ENCODE measurements around the gene PDCL3.

Gene PDCL3

GRCh38 chr2:100611079-100612029, 48.6 kb downstream of the PDCL3 start:
- TF ChIP-seq GATA2 (IDR thresholded peaks at IDR 0.05; ENCODE audit: low read depth, low read length), result no peak
- no peak for TF ChIP-seq GATA3 (IDR thresholded peaks at IDR 0.05; ENCODE audit: low read depth, low read length)

GRCh38 chr2:100612388-100613000, 49.7 kb downstream of the PDCL3 start:
- TF ChIP-seq GATA3 (IDR thresholded peaks at IDR 0.05; ENCODE audit: low read depth, low read length), result no peak
- TF ChIP-seq GATA2 (IDR thresholded peaks at IDR 0.05; ENCODE audit: low read depth, low read length), result no peak

- TF ChIP-seq GATA3 (IDR thresholded peaks at IDR 0.05; ENCODE audit: low read depth, low read length) (no peak), GATA2 (IDR thresholded peaks at IDR 0.05; ENCODE audit: low read depth, low read length) (no peak)
These were observed 50.9 kb downstream of the PDCL3 start for GRCh38 chr2:100613719-100614118.

- no peak for TF ChIP-seq GATA3 (IDR thresholded peaks at IDR 0.05; ENCODE audit: low read depth, low read length)
- TF ChIP-seq GATA2 (IDR thresholded peaks at IDR 0.05; ENCODE audit: low read depth, low read length), result no peak
These were observed 51.7 kb downstream of the PDCL3 start for GRCh38 chr2:100614455-100615000.

GRCh38 chr2:100615471-100615870, 52.7 kb downstream of the PDCL3 start:
- TF ChIP-seq GATA2 (IDR thresholded peaks at IDR 0.05; ENCODE audit: low read depth, low read length), result no peak
- TF ChIP-seq GATA3 (IDR thresholded peaks at IDR 0.05; ENCODE audit: low read depth, low read length), result no peak

- TF ChIP-seq GATA2 (IDR thresholded peaks at IDR 0.05; ENCODE audit: low read depth, low read length) (no peak), GATA3 (IDR thresholded peaks at IDR 0.05; ENCODE audit: low read depth, low read length) (no peak)
These were observed 53.1 kb downstream of the PDCL3 start for GRCh38 chr2:100615886-100616285.

GRCh38 chr2:100616841-100617390, 54.1 kb downstream of the PDCL3 start:
- TF ChIP-seq GATA2 (IDR thresholded peaks at IDR 0.05; ENCODE audit: low read depth, low read length) (no peak), GATA3 (IDR thresholded peaks at IDR 0.05; ENCODE audit: low read depth, low read length) (no peak)

- TF ChIP-seq GATA2 (IDR thresholded peaks at IDR 0.05; ENCODE audit: low read depth, low read length) (no peak), GATA3 (IDR thresholded peaks at IDR 0.05; ENCODE audit: low read depth, low read length) (no peak)
These were observed 57.2 kb downstream of the PDCL3 start for GRCh38 chr2:100619951-100620350.

- TF ChIP-seq GATA2 (IDR thresholded peaks at IDR 0.05; ENCODE audit: low read depth, low read length) (no peak), GATA3 (IDR thresholded peaks at IDR 0.05; ENCODE audit: low read depth, low read length) (no peak)
These were observed 57.7 kb downstream of the PDCL3 start for GRCh38 chr2:100620481-100620880.

GRCh38 chr2:100621371-100621951, 58.7 kb downstream of the PDCL3 start:
- TF ChIP-seq GATA2 (IDR thresholded peaks at IDR 0.05; ENCODE audit: low read depth, low read length), result no peak
- TF ChIP-seq GATA3 (IDR thresholded peaks at IDR 0.05; ENCODE audit: low read depth, low read length), result no peak

GRCh38 chr2:100623033-100623715, 60.4 kb downstream of the PDCL3 start:
- TF ChIP-seq GATA2 (IDR thresholded peaks at IDR 0.05; ENCODE audit: low read depth, low read length) (no peak), GATA3 (IDR thresholded peaks at IDR 0.05; ENCODE audit: low read depth, low read length) (no peak)

GRCh38 chr2:100623930-100624329, 61.1 kb downstream of the PDCL3 start:
- TF ChIP-seq GATA2 (IDR thresholded peaks at IDR 0.05; ENCODE audit: low read depth, low read length), result no peak
- no peak for TF ChIP-seq GATA3 (IDR thresholded peaks at IDR 0.05; ENCODE audit: low read depth, low read length)

- TF ChIP-seq GATA3 (IDR thresholded peaks at IDR 0.05; ENCODE audit: low read depth, low read length) (no peak), GATA2 (IDR thresholded peaks at IDR 0.05; ENCODE audit: low read depth, low read length) (no peak)
These were observed 61.7 kb downstream of the PDCL3 start for GRCh38 chr2:100624536-100624935.

Measured in SH-SY5Y (cell line).